Measurements from ENCODE around the gene BMERB1. TPM values are rescaled to one million over a fixed set of nuclear protein-coding genes. Genes with fewer than 3 reads are reported as not detected.

Gene BMERB1
- total RNA-seq, 2 experiments from 2014 or later = 3.1 to 3.2 TPM

DNA sequence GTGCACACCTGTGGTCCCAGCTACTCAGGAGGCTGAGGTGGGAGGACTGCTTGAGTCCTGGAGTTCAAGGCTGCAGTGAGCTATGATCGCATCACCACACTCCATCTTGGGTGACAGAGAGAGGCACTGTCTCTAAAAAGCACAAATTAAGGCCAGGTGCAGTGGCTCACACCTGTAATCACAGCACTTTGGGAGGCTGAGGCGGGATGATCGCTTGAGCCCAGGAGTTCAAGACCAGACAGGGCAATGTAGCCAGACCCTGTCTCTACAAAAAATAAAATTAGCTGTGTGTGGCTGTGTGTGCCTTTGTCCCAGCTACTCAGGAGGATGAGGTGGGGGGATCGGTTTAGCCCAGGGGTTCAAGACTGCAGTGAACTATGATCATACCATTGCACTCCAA lies 81.6 kb downstream of the BMERB1 start:
- no peaks in the 10 kb centered on the region for H3K36me3 Mint-ChIP-seq (ENCODE audit: low read depth)
- H3K9me3 Mint-ChIP-seq = no peaks in the 10 kb centered on the region
- peaks cover 8% of the 10 kb centered on the region for H3K4me1 Mint-ChIP-seq
- no peak for DNase-seq
- ChIA-PET POLR2A (no interaction called here), CTCF (interaction anchor here (1.0 to 1.7 kb wide), 2 partner anchors 26 to 36 kb away, joined by 3 read pairs; no protein-coding TSS in a partner anchor)
- H3K4me3 Mint-ChIP-seq = no peak overlapping the region
- H3K27me3 Mint-ChIP-seq = no peaks in the 10 kb centered on the region
- H3K27ac Mint-ChIP-seq = no peak overlapping the region

DNA sequence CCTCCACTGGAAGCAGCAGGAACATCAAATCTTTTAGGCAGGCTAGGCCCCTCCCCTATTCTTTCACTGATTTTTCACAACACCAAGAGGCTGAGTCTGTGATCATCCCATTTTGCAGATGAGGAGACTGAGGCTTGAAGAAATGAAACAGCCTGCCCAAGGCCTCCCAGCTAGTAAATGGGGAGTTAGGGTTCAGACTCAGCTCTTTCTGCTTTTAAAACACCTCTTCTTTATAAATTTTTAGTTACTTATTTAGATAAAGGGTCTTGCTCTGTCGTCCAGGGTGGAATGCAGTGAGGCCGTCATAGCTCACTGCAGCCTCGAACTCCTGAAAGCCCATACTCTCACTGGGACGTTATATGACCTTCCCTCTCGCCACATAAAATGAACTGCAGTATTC lies 82.2 kb downstream of the BMERB1 start:
- Mint-ChIP-seq H3K27ac (no peak overlapping the region), H3K27me3 (no peaks in the 10 kb centered on the region), H3K4me1 (peaks cover 7% of the 10 kb centered on the region), H3K4me3 (no peak overlapping the region), H3K9me3 (no peaks in the 10 kb centered on the region), H3K36me3 (ENCODE audit: low read depth) (no peaks in the 10 kb centered on the region)
- CTCF ChIA-PET = interaction anchor here (1.0 to 1.7 kb wide), 2 partner anchors 27 to 35 kb away, joined by 3 read pairs; no protein-coding TSS in a partner anchor
- DNase-seq = no peak
- POLR2A ChIA-PET = no interaction called here

DNA sequence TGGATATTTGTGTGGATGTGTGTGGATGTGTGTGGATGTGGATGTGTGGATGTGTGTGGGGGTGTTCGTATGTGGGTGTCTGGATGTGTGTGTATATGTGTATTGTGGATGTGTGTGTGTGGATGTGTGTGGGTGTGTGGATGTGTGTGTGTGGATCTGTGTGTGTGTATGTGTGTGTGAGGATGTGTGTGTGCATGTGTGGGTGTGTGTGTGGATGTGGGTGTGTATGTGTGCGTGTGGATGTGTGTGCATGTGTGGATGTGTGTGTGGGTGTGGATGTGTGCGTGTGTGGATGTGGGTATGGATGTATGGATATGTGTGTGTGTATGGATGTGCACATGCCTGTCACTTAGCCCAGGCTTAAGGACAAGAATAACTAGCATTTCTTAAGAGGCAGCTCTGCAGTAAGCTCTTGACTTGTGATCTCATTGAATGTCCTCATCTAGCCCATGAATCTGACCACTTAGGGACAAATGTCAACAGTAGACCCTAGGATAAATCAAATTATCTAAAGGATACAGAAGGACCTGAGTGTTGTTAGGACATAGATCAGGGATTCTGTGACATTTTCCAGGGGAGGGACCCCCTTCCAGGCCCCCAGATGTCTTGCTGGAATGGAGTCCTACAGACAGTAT lies 83.5 kb downstream of the BMERB1 start:
- no peaks in the 10 kb centered on the region for H3K9me3 Mint-ChIP-seq
- H3K27ac Mint-ChIP-seq = no peak overlapping the region
- no peak overlapping the region for H3K4me3 Mint-ChIP-seq
- ChIA-PET POLR2A (no interaction called here), CTCF (interaction anchor here (0.6 to 1.3 kb wide), 2 partner anchors 8 to 70 kb away, joined by 3 read pairs; no protein-coding TSS in a partner anchor)
- no peaks in the 10 kb centered on the region for H3K27me3 Mint-ChIP-seq
- H3K36me3 Mint-ChIP-seq (ENCODE audit: low read depth) = no peaks in the 10 kb centered on the region
- H3K4me1 Mint-ChIP-seq = peaks cover 10% of the 10 kb centered on the region
- DNase-seq = no peak

GRCh38 chr16:15518381-15519351 lies 84.3 kb downstream of the BMERB1 start:
- DNase-seq = no peak
- ChIA-PET CTCF (interaction anchor here (0.6 to 1.3 kb wide), 2 partner anchors 9 to 69 kb away, joined by 3 read pairs; no protein-coding TSS in a partner anchor), POLR2A (no interaction called here)
- Mint-ChIP-seq H3K4me1 (peaks cover 18% of the 10 kb centered on the region), H3K36me3 (ENCODE audit: low read depth) (no peaks in the 10 kb centered on the region), H3K9me3 (no peaks in the 10 kb centered on the region), H3K27ac (no peak overlapping the region), H3K27me3 (no peaks in the 10 kb centered on the region), H3K4me3 (no peak overlapping the region)

GRCh38 chr16:15519790-15520189 lies 85.4 kb downstream of the BMERB1 start:
- no peaks in the 10 kb centered on the region for H3K27me3 Mint-ChIP-seq
- H3K4me1 Mint-ChIP-seq = peaks cover 22% of the 10 kb centered on the region
- DNase-seq = no peak
- POLR2A ChIA-PET = no interaction called here
- no peaks in the 10 kb centered on the region for H3K36me3 Mint-ChIP-seq (ENCODE audit: low read depth)
- H3K4me3 Mint-ChIP-seq = no peak overlapping the region
- no peaks in the 10 kb centered on the region for H3K9me3 Mint-ChIP-seq
- no peak overlapping the region for H3K27ac Mint-ChIP-seq
- CTCF ChIA-PET = no interaction called here

- no peaks in the 10 kb centered on the region for H3K9me3 Mint-ChIP-seq
- no peaks in the 10 kb centered on the region for H3K27me3 Mint-ChIP-seq
- ChIA-PET CTCF (no interaction called here), POLR2A (no interaction called here)
- DNase-seq = no peak
- H3K27ac Mint-ChIP-seq = no peak overlapping the region
- H3K4me1 Mint-ChIP-seq = peaks cover 22% of the 10 kb centered on the region
- no peak overlapping the region for H3K4me3 Mint-ChIP-seq
- no peaks in the 10 kb centered on the region for H3K36me3 Mint-ChIP-seq (ENCODE audit: low read depth)
Measured at GRCh38 chr16:15521390-15521757, 87.0 kb downstream of the BMERB1 start.

DNA sequence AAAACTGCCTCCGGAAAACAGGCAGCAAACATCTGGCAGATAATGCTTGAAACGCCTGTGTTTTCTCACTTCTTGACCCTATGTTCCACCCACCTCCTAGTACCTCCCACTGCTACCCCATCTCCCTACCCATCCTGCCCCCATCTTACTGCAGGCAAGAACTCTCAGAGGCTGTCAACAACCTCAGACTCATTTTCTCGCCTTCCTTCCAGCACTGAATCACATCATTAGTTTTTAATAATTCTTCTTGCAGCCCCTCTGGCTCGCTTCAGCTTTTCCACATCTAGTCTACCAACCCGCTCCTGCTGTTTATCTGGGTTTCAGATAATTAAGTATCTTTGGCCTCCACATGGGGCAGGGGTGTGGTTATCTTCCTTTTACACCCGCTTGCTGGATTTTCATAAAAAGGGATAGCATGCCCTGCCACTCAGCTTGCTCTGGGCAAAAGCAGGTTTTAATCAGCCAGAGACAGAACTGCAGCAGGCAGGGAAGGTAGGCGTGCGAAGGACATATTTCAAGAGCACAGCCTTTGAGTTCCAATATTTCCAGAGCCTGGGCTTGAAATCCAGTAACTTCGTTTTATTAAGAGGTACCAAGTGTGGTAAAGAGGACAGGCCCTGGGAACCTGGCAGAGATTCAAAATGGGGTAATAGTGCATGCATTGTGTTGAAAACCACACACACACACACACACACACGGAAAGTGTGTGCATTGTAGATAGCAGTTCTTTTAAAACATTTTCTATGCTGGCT lies 87.5 kb downstream of the BMERB1 start:
- Mint-ChIP-seq H3K4me3 (no peak overlapping the region), H3K27ac (no peak overlapping the region), H3K4me1 (peaks cover 22% of the 10 kb centered on the region), H3K9me3 (no peaks in the 10 kb centered on the region), H3K36me3 (ENCODE audit: low read depth) (no peaks in the 10 kb centered on the region), H3K27me3 (no peaks in the 10 kb centered on the region)
- POLR2A ChIA-PET = no interaction called here
- no peak for DNase-seq
- CTCF ChIA-PET = no interaction called here

DNA sequence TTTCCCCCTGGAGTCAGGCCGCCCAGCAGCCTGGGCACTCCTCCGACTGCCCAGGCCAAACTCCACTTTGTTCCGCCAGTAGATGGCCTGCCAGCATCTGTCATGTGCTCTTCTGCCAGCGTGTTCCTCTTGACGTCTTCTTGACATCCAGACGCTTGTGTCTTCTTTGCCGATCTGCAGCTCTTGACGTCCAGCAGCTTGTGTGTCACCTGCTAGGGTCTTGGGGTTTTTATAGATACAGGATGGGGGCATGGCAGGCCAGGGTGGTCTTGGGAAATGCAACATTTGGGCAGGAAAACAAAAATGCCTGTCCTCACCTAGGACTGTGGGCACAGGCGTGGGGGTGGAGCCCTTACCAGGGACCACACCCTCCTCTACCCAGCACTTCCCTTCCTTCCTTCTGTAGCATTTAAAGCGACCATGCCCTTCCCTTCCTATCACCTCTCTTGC lies 88.7 kb downstream of the BMERB1 start:
- no peak overlapping the region for H3K4me3 Mint-ChIP-seq
- H3K27me3 Mint-ChIP-seq = peaks cover 3% of the 10 kb centered on the region
- DNase-seq = no peak
- H3K36me3 Mint-ChIP-seq (ENCODE audit: low read depth) = no peaks in the 10 kb centered on the region
- H3K4me1 Mint-ChIP-seq = peaks cover 22% of the 10 kb centered on the region
- ChIA-PET POLR2A (no interaction called here), CTCF (interaction anchor here (0.5 kb wide), 2 partner anchors 121 to 261 kb away, joined by 3 to 4 read pairs; no protein-coding TSS in a partner anchor)
- no peaks in the 10 kb centered on the region for H3K9me3 Mint-ChIP-seq
- peak overlapping the region; percentile 46 for H3K27ac Mint-ChIP-seq

GRCh38 chr16:15523939-15524338 lies 89.6 kb downstream of the BMERB1 start:
- peaks cover 3% of the 10 kb centered on the region for H3K27me3 Mint-ChIP-seq
- H3K9me3 Mint-ChIP-seq = no peaks in the 10 kb centered on the region
- peaks cover 22% of the 10 kb centered on the region for H3K4me1 Mint-ChIP-seq
- ChIA-PET POLR2A (no interaction called here), CTCF (no interaction called here)
- no peak overlapping the region for H3K27ac Mint-ChIP-seq
- H3K4me3 Mint-ChIP-seq = no peak overlapping the region
- H3K36me3 Mint-ChIP-seq (ENCODE audit: low read depth) = no peaks in the 10 kb centered on the region
- DNase-seq = no peak

DNA sequence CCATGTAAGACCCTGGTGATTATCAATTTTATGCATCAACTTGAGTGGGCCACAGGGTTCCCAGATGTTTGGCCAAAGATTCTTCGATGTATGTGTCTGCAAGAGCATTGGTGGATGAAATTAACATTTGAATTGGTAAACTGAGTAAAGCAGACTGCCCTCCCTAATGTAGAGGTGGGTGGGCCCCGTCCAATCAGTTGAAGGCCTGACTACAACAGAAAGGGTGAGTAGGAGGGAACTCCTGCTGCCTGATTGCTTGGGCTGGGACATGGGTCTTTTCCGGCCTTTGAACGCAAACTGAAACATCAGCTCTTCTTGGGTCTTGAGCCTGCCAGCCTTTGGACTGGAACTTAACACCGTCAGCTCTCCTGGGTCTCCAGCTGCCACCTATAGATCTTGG lies 90.6 kb downstream of the BMERB1 start:
- ChIA-PET POLR2A (no interaction called here), CTCF (interaction anchor here (0.9 kb wide), 1 partner anchor 26 kb away, joined by 3 read pairs; no protein-coding TSS in a partner anchor)
- no peak overlapping the region for H3K27ac Mint-ChIP-seq
- no peak overlapping the region for H3K4me3 Mint-ChIP-seq
- H3K36me3 Mint-ChIP-seq (ENCODE audit: low read depth) = no peaks in the 10 kb centered on the region
- no peak for DNase-seq
- peaks cover 22% of the 10 kb centered on the region for H3K4me1 Mint-ChIP-seq
- no peaks in the 10 kb centered on the region for H3K9me3 Mint-ChIP-seq
- H3K27me3 Mint-ChIP-seq = peaks cover 3% of the 10 kb centered on the region

DNA sequence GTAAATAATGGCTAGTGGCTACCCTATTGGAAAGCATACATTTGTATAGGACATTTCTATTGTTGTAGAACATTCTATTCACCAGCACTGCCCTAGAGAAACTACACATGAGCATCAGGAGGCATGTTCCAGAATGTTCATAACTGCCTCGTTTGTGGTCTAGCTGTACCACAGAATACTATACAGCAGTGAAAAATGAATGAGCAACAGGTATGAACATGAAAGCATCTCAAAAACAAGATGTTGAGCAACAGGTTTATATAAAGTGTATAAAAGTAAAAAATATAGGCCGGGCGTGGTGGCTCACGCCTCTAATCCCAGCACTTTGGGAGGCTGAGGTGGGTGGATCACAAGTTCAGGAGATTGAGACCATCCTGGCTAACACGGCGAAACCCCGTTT lies 91.7 kb downstream of the BMERB1 start:
- ChIA-PET POLR2A (no interaction called here), CTCF (no interaction called here)
- no peak overlapping the region for H3K27ac Mint-ChIP-seq
- H3K27me3 Mint-ChIP-seq = peaks cover 3% of the 10 kb centered on the region
- H3K4me3 Mint-ChIP-seq = no peak overlapping the region
- H3K4me1 Mint-ChIP-seq = peaks cover 17% of the 10 kb centered on the region
- no peaks in the 10 kb centered on the region for H3K36me3 Mint-ChIP-seq (ENCODE audit: low read depth)
- H3K9me3 Mint-ChIP-seq = no peaks in the 10 kb centered on the region
- no peak for DNase-seq

DNA sequence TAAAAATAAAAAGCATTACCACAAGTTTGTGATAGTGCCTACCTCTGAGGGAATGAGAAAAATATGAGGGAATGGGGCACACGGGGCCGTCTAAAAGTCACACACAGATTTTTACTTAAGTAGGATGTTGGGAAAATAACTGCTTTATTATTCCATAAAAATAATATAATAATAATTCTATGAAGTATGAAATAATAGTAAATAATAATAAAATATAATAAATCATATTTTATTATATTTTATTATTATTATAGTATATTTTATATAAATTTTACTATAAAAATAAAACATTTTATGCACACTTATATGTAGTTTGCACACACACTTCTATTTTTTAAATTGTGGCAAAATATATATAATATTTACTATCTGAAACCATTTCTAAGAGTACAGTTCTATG lies 92.3 kb downstream of the BMERB1 start:
- ChIA-PET CTCF (no interaction called here), POLR2A (no interaction called here)
- H3K9me3 Mint-ChIP-seq = no peaks in the 10 kb centered on the region
- no peaks in the 10 kb centered on the region for H3K36me3 Mint-ChIP-seq (ENCODE audit: low read depth)
- H3K4me3 Mint-ChIP-seq = no peak overlapping the region
- H3K27me3 Mint-ChIP-seq = peaks cover 3% of the 10 kb centered on the region
- H3K4me1 Mint-ChIP-seq = peaks cover 14% of the 10 kb centered on the region
- DNase-seq = no peak
- H3K27ac Mint-ChIP-seq = no peak overlapping the region

- H3K27ac Mint-ChIP-seq = no peak overlapping the region
- POLR2A ChIA-PET = no interaction called here
- CTCF ChIA-PET = interaction anchor here (0.6 kb wide), 1 partner anchor 61 kb away, joined by 3 read pairs; no protein-coding TSS in a partner anchor
- no peak for DNase-seq
- H3K9me3 Mint-ChIP-seq = no peaks in the 10 kb centered on the region
- peaks cover 3% of the 10 kb centered on the region for H3K27me3 Mint-ChIP-seq
- H3K36me3 Mint-ChIP-seq (ENCODE audit: low read depth) = no peaks in the 10 kb centered on the region
- no peak overlapping the region for H3K4me3 Mint-ChIP-seq
- no peaks in the 10 kb centered on the region for H3K4me1 Mint-ChIP-seq
Measured at GRCh38 chr16:15529673-15530072, 95.3 kb downstream of the BMERB1 start.

Measured in activated CD4-positive, alpha-beta T cell treated with anti-CD3 and anti-CD28 coated beads, Interleukin-2, amount 10 ng/mL, durations not matched to agents 7 days and 5 days (primary cell).